GM23338 (cell line): ENCODE results near the gene SLC30A7. TPM values are rescaled to one million over a fixed set of nuclear protein-coding genes. Genes with fewer than 3 reads are reported as not detected.

Experiments used
- ATAC-seq: fragments of 200-7000 bp; cut with Tn5 transposase; 3 replicates; pipeline ENCODE4 v1.9.1; 2020
- DNase-seq: peaks from one replicate; pipeline ENCODE4 v3.0.0-alpha.2; 2015; ENCODE audit warnings: low spot score
- H2AFZ ChIP-seq: fragments of 200-600 bp; sonication (generic); 2 replicates; pipeline ENCODE4 v1.8.0; 2016; ENCODE audit warnings: antibody characterized with exemption, mild to moderate bottlenecking, moderate library complexity
- H3F3A ChIP-seq: fragments of 200-600 bp; sonication (generic); replicated peaks from 2 replicates; pipeline ENCODE4 v1.8.0; 2017; ENCODE audit warnings: antibody characterized with exemption, mixed run types, low read depth
- H3K27ac ChIP-seq: fragments of 200-600 bp; sonication (generic); 2 replicates; pipeline ENCODE4 v1.6.1; 2016; ENCODE audit warnings: low read depth
- H3K27me3 ChIP-seq: fragments of 200-600 bp; sonication (generic); 2 replicates; pipeline ENCODE4 v1.8.0; 2016; ENCODE audit warnings: mild to moderate bottlenecking, mixed run types, moderate library complexity; ENCODE audit not compliant: insufficient read depth
- H3K36me3 ChIP-seq: fragments of 200-600 bp; sonication (generic); 2 replicates; pipeline ENCODE4 v1.8.0; 2016; ENCODE audit warnings: mild to moderate bottlenecking; ENCODE audit not compliant: insufficient read depth
- H3K4me1 ChIP-seq: fragments of 200-600 bp; sonication (generic); 2 replicates; pipeline ENCODE4 v1.8.0; 2016; ENCODE audit warnings: mild to moderate bottlenecking, moderate library complexity; ENCODE audit not compliant: insufficient read depth
- H3K4me2 ChIP-seq: fragments of 200-600 bp; sonication (generic); 2 replicates; pipeline ENCODE4 v1.7.1; 2017; ENCODE audit warnings: mixed run types
- H3K4me3 ChIP-seq: fragments of 200-600 bp; sonication (generic); 2 replicates; pipeline ENCODE4 v1.6.1; 2016; ENCODE audit warnings: mixed run types
- H3K79me2 ChIP-seq: fragments of 200-600 bp; sonication (generic); replicated peaks from 2 replicates; pipeline ENCODE4 v1.8.0; 2017; ENCODE audit warnings: mild to moderate bottlenecking; ENCODE audit not compliant: insufficient read depth
- H3K9me2 ChIP-seq: fragments of 200-600 bp; sonication (generic); 2 replicates; pipeline ENCODE4 v1.8.0; 2017; ENCODE audit not compliant: insufficient read depth
- H4K20me1 ChIP-seq: fragments of 200-600 bp; sonication (generic); replicated peaks from 2 replicates; pipeline ENCODE4 v1.8.0; 2017; ENCODE audit warnings: mild to moderate bottlenecking; ENCODE audit not compliant: insufficient read depth
- H3K27ac Mint-ChIP-seq: 2 replicates; pipeline ENCODE4 v1.8.0; 2020; ENCODE audit warnings: inconsistent platforms, mild to moderate bottlenecking, moderate library complexity, mixed read lengths
- H3K27me3 Mint-ChIP-seq: 3 replicates; pipeline ENCODE4 v1.8.0; 2022; ENCODE audit warnings: low read depth, mild to moderate bottlenecking, moderate library complexity, mixed read lengths, inconsistent platforms; ENCODE audit not compliant: insufficient read depth, poor library complexity
- H3K36me3 Mint-ChIP-seq: 3 replicates; pipeline ENCODE4 v1.8.0; 2021; ENCODE audit warnings: low read depth, mild to moderate bottlenecking, inconsistent platforms, moderate library complexity, mixed read lengths
- H3K4me1 Mint-ChIP-seq: 3 replicates; pipeline ENCODE4 v1.8.0; 2020; ENCODE audit warnings: mild to moderate bottlenecking, inconsistent platforms, mixed read lengths
- H3K4me3 Mint-ChIP-seq: 3 replicates; pipeline ENCODE4 v1.8.0; 2021; ENCODE audit warnings: moderate library complexity, mild to moderate bottlenecking, inconsistent platforms, mixed read lengths
- H3K9me3 Mint-ChIP-seq: 3 replicates; pipeline ENCODE4 v1.8.0; 2020; ENCODE audit warnings: moderate library complexity, mild to moderate bottlenecking, inconsistent platforms, mixed read lengths
- CREB1 ChIP-seq: fragments of 250-450 bp; sonication (Bioruptor Pico); IDR thresholded peaks from 2 replicates; pipeline ENCODE4 v1.5.0; 2020; ENCODE audit warnings: low read depth, mild to moderate bottlenecking, moderate library complexity
- EZH2 ChIP-seq: fragments of 200-600 bp; sonication (generic); IDR thresholded peaks from one replicate; pipeline ENCODE4 v1.8.0; 2017; ENCODE audit warnings: antibody characterized with exemption, mild to moderate bottlenecking, low read depth; ENCODE audit not compliant: unreplicated experiment
- EZH2phosphoT487 ChIP-seq: fragments of 200-600 bp; sonication (generic); IDR thresholded peaks from one replicate; pipeline ENCODE4 v1.8.1; 2018; ENCODE audit warnings: antibody characterized with exemption; ENCODE audit not compliant: unreplicated experiment
- JUNB ChIP-seq: IDR thresholded peaks from one replicate; pipeline ENCODE4 v1.6.1; 2016; ENCODE audit warnings: antibody characterized with exemption; ENCODE audit not compliant: unreplicated experiment
- NANOG ChIP-seq: IDR thresholded peaks from 2 replicates; pipeline ENCODE4 v1.6.1; 2016; ENCODE audit warnings: antibody characterized with exemption, borderline replicate concordance
- POLR2AphosphoS5 ChIP-seq: IDR thresholded peaks from 2 replicates; pipeline ENCODE4 v1.6.1; 2016; ENCODE audit warnings: antibody characterized with exemption, low read depth
- STAT1 ChIP-seq: IDR thresholded peaks from one replicate; pipeline ENCODE4 v1.6.1; 2016; ENCODE audit warnings: antibody characterized with exemption; ENCODE audit not compliant: unreplicated experiment
- ZNF114 ChIP-seq: fragments of 250-450 bp; sonication (Bioruptor Pico); IDR thresholded peaks from 2 replicates; pipeline ENCODE4 v1.5.0; 2020; ENCODE audit warnings: mild to moderate bottlenecking, moderate library complexity
- ZNF331 ChIP-seq: fragments of 250-450 bp; sonication (Bioruptor Pico); IDR thresholded peaks from 2 replicates; pipeline ENCODE4 v1.5.0; 2020; ENCODE audit warnings: low read depth, mild to moderate bottlenecking, moderate library complexity
- polyA plus RNA-seq: library from polyadenylated mRNA; unstranded; fragments of >200 nt; fragmentation: Nextera tagmentation; extraction: Ambion mirVana; gene quantifications from 2 replicates; pipeline ENCODE4 v1.2.1, GENCODE V29; 2016
- total RNA-seq: library from RNA; depleted of rRNA; stranded (reverse); fragments of >200 nt; shearing (Covaris generic); gene quantifications from 2 replicates; pipeline ENCODE4 v1.2.3, GENCODE V29; 2014
- TF ChIP-seq, protein P1 (sequence below): IDR thresholded peaks from one replicate; pipeline ENCODE4 v1.6.1; 2018; ENCODE audit warnings: antibody characterized with exemption; ENCODE audit not compliant: unreplicated experiment
- TF ChIP-seq, protein P2 (sequence below): IDR thresholded peaks from 2 replicates; pipeline ENCODE4 v1.6.1; 2016; ENCODE audit warnings: antibody characterized with exemption
- TF ChIP-seq, protein P3 (sequence below): fragments of 250-450 bp; sonication (Bioruptor Pico); IDR thresholded peaks from 2 replicates; pipeline ENCODE4 v1.5.0; 2020; ENCODE audit warnings: mild to moderate bottlenecking, moderate library complexity
- TF ChIP-seq, protein P4 (sequence below), 2 experiments: fragments of 200-600 bp in 1 of 2; sonication (generic) in 1 of 2; conservative IDR thresholded peaks; 2 replicates each; pipeline versions ENCODE4 v1.5.1 to v1.6.1; 2016 to 2017; ENCODE audit warnings: antibody characterized with exemption in 2 of 2, low read depth in 2 of 2, mild to moderate bottlenecking in 2 of 2, moderate library complexity in 1 of 2

SLC30A7 gene
- total and polyA plus RNA-seq, 2 experiments from 2014 or later, result 9.8 to 25.1 TPM

DNA sequence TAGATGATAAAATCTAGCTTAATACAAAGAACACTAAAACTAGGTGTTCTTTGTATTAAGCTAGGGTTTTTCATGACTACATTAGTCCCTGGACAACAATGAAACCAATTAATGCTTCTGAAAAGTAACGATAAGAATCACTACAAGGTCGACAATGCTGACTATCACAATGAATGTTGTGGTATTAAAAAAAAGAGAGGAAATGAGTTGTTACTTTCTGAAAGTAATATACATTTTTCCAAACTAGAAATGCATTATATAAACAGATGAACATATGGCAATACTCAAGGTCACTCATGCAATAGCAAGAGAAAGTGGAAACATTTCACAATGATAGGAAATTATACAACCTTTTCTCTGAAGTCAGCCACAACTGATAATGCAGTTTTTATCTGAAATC is 110.7 kb downstream of the SLC30A7 start:
- Mint-ChIP-seq H3K9me3 (no peaks in the 10 kb centered on the region), H3K4me3 (no peak overlapping the region), H3K36me3 (peaks cover 7% of the 10 kb centered on the region; the same call in 1 of the 3 replicates), H3K27ac (no peak overlapping the region), H3K27me3 (no peaks in the 10 kb centered on the region), H3K4me1 (peaks cover 16% of the 10 kb centered on the region)
- no peaks in the 10 kb centered on the region for H4K20me1 ChIP-seq
- H3K27ac ChIP-seq, result no peak overlapping the region
- H3K4me2 ChIP-seq, result no peak overlapping the region
- DNase-seq (no peak), ATAC-seq (no peak)
- no peaks in the 10 kb centered on the region for H3K36me3 ChIP-seq
- peaks cover 2% of the 10 kb centered on the region; the same call in 1 of the 2 replicates for H3K4me1 ChIP-seq
- no peaks in the 10 kb centered on the region for H3K27me3 ChIP-seq
- H2AFZ ChIP-seq, result no peak overlapping the region
- no peaks in the 10 kb centered on the region for H3F3A ChIP-seq
- TF ChIP-seq, protein P1, sequence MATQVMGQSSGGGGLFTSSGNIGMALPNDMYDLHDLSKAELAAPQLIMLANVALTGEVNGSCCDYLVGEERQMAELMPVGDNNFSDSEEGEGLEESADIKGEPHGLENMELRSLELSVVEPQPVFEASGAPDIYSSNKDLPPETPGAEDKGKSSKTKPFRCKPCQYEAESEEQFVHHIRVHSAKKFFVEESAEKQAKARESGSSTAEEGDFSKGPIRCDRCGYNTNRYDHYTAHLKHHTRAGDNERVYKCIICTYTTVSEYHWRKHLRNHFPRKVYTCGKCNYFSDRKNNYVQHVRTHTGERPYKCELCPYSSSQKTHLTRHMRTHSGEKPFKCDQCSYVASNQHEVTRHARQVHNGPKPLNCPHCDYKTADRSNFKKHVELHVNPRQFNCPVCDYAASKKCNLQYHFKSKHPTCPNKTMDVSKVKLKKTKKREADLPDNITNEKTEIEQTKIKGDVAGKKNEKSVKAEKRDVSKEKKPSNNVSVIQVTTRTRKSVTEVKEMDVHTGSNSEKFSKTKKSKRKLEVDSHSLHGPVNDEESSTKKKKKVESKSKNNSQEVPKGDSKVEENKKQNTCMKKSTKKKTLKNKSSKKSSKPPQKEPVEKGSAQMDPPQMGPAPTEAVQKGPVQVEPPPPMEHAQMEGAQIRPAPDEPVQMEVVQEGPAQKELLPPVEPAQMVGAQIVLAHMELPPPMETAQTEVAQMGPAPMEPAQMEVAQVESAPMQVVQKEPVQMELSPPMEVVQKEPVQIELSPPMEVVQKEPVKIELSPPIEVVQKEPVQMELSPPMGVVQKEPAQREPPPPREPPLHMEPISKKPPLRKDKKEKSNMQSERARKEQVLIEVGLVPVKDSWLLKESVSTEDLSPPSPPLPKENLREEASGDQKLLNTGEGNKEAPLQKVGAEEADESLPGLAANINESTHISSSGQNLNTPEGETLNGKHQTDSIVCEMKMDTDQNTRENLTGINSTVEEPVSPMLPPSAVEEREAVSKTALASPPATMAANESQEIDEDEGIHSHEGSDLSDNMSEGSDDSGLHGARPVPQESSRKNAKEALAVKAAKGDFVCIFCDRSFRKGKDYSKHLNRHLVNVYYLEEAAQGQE, result no peak
- TF ChIP-seq ZNF114 (CRISPR knock-in tag), result no peak
- TF ChIP-seq, protein P2, sequence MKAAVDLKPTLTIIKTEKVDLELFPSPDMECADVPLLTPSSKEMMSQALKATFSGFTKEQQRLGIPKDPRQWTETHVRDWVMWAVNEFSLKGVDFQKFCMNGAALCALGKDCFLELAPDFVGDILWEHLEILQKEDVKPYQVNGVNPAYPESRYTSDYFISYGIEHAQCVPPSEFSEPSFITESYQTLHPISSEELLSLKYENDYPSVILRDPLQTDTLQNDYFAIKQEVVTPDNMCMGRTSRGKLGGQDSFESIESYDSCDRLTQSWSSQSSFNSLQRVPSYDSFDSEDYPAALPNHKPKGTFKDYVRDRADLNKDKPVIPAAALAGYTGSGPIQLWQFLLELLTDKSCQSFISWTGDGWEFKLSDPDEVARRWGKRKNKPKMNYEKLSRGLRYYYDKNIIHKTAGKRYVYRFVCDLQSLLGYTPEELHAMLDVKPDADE, result no peak
- TF ChIP-seq, protein P3, sequence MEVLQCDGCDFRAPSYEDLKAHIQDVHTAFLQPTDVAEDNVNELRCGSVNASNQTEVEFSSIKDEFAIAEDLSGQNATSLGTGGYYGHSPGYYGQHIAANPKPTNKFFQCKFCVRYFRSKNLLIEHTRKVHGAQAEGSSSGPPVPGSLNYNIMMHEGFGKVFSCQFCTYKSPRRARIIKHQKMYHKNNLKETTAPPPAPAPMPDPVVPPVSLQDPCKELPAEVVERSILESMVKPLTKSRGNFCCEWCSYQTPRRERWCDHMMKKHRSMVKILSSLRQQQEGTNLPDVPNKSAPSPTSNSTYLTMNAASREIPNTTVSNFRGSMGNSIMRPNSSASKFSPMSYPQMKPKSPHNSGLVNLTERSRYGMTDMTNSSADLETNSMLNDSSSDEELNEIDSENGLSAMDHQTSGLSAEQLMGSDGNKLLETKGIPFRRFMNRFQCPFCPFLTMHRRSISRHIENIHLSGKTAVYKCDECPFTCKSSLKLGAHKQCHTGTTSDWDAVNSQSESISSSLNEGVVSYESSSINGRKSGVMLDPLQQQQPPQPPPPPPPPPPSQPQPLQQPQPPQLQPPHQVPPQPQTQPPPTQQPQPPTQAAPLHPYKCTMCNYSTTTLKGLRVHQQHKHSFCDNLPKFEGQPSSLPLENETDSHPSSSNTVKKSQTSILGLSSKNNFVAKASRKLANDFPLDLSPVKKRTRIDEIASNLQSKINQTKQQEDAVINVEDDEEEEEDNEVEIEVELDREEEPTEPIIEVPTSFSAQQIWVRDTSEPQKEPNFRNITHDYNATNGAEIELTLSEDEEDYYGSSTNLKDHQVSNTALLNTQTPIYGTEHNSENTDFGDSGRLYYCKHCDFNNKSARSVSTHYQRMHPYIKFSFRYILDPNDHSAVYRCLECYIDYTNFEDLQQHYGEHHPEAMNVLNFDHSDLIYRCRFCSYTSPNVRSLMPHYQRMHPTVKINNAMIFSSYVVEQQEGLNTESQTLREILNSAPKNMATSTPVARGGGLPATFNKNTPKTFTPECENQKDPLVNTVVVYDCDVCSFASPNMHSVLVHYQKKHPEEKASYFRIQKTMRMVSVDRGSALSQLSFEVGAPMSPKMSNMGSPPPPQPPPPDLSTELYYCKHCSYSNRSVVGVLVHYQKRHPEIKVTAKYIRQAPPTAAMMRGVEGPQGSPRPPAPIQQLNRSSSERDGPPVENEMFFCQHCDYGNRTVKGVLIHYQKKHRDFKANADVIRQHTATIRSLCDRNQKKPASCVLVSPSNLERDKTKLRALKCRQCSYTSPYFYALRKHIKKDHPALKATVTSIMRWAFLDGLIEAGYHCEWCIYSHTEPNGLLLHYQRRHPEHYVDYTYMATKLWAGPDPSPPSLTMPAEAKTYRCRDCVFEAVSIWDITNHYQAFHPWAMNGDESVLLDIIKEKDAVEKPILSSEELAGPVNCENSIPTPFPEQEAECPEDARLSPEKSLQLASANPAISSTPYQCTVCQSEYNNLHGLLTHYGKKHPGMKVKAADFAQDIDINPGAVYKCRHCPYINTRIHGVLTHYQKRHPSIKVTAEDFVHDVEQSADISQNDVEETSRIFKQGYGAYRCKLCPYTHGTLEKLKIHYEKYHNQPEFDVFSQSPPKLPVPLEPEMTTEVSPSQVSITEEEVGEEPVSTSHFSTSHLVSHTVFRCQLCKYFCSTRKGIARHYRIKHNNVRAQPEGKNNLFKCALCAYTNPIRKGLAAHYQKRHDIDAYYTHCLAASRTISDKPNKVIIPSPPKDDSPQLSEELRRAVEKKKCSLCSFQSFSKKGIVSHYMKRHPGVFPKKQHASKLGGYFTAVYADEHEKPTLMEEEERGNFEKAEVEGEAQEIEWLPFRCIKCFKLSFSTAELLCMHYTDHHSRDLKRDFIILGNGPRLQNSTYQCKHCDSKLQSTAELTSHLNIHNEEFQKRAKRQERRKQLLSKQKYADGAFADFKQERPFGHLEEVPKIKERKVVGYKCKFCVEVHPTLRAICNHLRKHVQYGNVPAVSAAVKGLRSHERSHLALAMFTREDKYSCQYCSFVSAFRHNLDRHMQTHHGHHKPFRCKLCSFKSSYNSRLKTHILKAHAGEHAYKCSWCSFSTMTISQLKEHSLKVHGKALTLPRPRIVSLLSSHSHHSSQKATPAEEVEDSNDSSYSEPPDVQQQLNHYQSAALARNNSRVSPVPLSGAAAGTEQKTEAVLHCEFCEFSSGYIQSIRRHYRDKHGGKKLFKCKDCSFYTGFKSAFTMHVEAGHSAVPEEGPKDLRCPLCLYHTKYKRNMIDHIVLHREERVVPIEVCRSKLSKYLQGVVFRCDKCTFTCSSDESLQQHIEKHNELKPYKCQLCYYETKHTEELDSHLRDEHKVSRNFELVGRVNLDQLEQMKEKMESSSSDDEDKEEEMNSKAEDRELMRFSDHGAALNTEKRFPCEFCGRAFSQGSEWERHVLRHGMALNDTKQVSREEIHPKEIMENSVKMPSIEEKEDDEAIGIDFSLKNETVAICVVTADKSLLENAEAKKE, result no peak
- TF ChIP-seq EZH2, result no peak
- no peak for TF ChIP-seq NANOG
- no peak for TF ChIP-seq STAT1
- no peak for TF ChIP-seq POLR2AphosphoS5
- TF ChIP-seq ZNF331 (CRISPR knock-in tag), result no peak
- TF ChIP-seq JUNB, result no peak
- TF ChIP-seq EZH2phosphoT487, result no peak
- no peak for TF ChIP-seq CREB1
- TF ChIP-seq, protein P4, sequence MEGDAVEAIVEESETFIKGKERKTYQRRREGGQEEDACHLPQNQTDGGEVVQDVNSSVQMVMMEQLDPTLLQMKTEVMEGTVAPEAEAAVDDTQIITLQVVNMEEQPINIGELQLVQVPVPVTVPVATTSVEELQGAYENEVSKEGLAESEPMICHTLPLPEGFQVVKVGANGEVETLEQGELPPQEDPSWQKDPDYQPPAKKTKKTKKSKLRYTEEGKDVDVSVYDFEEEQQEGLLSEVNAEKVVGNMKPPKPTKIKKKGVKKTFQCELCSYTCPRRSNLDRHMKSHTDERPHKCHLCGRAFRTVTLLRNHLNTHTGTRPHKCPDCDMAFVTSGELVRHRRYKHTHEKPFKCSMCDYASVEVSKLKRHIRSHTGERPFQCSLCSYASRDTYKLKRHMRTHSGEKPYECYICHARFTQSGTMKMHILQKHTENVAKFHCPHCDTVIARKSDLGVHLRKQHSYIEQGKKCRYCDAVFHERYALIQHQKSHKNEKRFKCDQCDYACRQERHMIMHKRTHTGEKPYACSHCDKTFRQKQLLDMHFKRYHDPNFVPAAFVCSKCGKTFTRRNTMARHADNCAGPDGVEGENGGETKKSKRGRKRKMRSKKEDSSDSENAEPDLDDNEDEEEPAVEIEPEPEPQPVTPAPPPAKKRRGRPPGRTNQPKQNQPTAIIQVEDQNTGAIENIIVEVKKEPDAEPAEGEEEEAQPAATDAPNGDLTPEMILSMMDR (conservative IDR thresholded peaks at IDR 0.05; ENCODE audit: low read depth in 2 of 2), result no peak
- H3K4me3 ChIP-seq, result no peak overlapping the region
- H3K79me2 ChIP-seq, result no peaks in the 10 kb centered on the region
- no peaks in the 10 kb centered on the region for H3K9me2 ChIP-seq
